ENCODE data around the gene HNMT. TPM values are rescaled to one million over a fixed set of nuclear protein-coding genes. Genes with fewer than 3 reads are reported as not detected.
"Not testable (repeated sequence)": the region's sequence is repeated elsewhere in the genome, so short reads cannot be mapped to it uniquely, and the experiment has no call there.

HNMT gene
- 4.9 and 7.5 TPM in 2 replicates for total RNA-seq (2014; rRNA removed; shearing (Covaris generic); ENCODE audit: low replicate concordance)

DNA sequence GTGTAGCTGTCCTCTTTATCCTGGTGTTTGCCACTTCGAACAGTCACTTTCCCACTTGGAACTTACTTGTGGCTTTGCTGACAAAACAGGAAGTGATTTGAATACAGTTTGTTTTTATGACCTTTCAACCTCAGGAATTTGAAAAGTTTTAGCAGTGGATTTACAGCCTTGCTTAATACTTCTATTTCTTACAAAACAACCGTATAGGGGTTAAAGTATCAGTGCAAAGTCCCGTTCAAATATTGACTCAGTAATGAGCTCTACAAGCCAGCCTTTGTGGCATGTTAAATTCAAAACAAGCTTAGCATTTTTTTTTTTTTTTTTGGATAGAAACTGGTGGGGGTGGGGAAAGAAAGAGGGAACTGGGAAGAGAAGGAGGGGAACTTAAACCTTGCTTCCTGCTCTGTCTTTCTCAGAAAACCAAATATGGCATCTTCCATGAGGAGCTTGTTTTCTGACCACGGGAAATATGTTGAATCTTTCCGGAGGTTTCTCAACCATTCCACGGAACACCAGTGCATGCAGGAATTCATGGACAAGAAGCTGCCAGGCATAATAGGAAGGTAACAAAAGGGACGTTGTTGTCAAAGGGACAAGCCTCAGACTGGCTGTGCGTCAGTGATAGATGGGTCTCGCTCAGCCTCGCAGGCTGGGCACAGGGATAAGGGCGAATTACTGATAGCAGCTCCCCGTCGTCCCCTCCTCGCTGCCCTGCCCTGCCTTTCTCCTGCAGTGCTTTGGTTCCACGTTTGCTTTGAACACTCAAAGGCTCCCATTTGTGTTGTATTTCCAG is at the start of gene HNMT:
HNMT (plus strand) TSS at position 408 of the 793 bp plus-strand sequence; CDS start at position 427, 19 bp downstream.
- DNase-seq (ENCODE audit: low read depth) = peak; percentile 43
- in situ Hi-C loops (cut with HindIII; ENCODE audit: low pct_unique_long_range_greater_than_20kb, low sequenced_read_pairs) = no loop called here

DNA sequence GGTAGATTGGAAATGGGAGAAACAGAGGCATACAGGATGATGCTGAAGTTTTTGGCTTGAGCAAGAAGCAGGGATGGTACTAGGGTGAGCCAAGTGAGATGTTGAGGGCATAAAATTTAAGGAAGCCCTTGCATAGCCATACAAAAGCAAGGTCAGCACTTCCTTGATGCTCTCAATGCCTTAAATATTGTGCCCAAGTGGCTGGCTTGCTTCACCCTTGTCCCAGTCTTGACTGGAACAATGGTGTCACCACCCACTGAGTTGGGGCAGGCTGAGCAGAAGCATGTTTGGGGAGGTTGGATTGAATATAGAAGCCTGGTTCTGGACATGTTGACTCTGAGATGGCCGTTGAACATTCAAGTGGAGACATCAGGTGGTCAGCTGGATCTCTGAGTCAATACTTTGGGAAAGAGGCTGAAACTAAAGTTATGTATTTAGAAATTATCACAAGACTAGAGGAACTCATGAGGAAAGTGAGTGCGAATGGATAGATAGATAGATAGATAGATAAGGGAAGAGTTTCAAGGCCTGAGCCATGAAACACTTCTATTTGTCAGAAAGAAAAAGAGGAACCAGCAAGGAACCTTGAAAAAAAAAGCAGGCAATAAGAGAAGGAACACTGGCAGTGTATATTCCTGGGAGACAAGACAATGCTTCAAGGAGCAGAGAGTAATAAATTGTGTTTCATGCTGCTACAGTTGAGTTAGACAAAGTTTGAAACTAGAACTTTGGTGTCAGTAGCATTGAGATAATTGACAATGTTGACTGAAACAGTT is 43.0 kb upstream of the HNMT start:
- in situ Hi-C loops (cut with HindIII; ENCODE audit: low pct_unique_long_range_greater_than_20kb, low sequenced_read_pairs) = no loop called here
- no peak for DNase-seq (ENCODE audit: low read depth)

DNA sequence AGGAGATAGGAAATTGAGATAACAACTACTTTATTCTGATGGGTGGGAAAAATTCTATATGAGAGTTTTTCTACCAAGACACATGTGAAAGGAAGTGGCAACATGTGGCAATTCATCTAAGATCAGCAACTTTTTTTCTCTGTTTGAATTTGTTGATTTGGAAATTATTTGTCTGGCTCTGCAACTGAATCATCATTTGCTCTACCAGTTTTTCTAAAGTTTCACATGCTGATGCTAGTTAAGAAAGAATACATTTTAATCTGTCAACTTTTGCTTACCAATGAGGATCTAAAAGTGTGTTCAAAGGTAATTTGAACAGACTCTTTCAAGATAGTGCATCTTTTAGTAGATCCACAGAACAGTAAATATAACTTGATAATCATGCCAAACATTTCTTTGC is 42.1 kb upstream of the HNMT start:
- DNase-seq (ENCODE audit: low read depth); in situ Hi-C loops (cut with HindIII; ENCODE audit: low pct_unique_long_range_greater_than_20kb, low sequenced_read_pairs): not testable (repeated sequence)

DNA sequence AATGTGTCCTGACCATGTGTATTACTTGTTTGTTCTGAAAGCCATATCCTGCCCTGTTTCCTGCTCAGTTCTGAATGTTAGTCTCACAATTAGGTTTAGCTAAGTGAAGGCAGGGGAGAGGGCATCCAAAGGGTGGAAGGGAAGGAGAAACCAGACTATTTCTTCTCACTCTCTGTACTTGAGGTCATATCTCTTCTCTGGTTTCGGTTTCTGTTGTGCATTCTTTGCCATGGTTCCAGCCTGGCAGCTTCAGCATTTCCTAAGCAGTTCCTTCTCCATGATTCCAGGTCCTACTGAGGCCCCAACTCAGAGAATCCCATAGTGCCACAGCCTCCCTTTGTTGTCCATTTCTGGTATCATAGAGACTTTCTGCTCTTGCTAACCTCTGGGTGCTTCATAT is 40.3 kb upstream of the HNMT start:
- in situ Hi-C loops (cut with HindIII; ENCODE audit: low pct_unique_long_range_greater_than_20kb, low sequenced_read_pairs) = no loop called here
- DNase-seq (ENCODE audit: low read depth) = no peak

DNA sequence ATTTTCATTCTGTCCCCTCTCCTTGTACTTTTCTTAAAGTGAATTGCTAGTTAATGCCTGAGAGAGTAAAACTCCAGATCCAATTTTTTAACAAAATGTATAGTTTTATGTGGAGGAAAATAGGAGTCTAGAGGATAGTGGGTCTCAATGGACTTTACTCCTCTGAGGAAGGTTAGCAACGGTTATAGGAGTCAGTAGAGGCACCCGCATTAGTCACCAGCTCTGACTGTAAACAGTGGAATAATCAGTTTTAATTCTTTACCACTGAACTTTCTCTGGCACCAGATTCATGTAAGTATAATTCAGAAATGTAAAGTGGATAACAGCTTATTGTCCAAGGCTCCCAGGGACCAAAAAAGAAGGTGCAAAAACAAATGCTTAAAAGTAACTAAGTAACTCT is 38.7 kb upstream of the HNMT start:
- in situ Hi-C loops (cut with HindIII; ENCODE audit: low pct_unique_long_range_greater_than_20kb, low sequenced_read_pairs) = no loop called here

DNA sequence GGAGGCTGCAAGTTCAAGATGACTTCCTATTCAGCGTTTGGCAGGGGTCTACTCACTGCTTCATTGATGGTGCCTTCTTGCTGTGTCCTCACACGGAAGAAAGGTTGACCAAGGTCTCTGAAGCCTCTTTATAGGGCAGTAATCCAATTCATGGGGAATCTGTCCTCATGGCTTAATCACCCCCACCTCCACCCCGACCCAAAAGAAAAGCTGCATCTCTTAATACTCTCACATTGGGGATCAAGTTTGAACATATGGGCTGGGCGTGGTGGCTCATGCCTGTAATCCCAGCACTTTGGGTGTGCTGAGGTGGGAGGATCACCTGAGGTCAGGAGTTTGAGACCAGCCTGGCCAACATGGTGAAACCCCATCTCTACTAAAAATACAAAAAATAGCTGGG is 36.4 kb upstream of the HNMT start:
- DNase-seq (ENCODE audit: low read depth) = no peak
- in situ Hi-C loops (cut with HindIII; ENCODE audit: low pct_unique_long_range_greater_than_20kb, low sequenced_read_pairs) = no loop called here

More for the DNA sequence above, 38.7 kb upstream of the HNMT start:
- no peak for DNase-seq (ENCODE audit: low read depth)

DNA sequence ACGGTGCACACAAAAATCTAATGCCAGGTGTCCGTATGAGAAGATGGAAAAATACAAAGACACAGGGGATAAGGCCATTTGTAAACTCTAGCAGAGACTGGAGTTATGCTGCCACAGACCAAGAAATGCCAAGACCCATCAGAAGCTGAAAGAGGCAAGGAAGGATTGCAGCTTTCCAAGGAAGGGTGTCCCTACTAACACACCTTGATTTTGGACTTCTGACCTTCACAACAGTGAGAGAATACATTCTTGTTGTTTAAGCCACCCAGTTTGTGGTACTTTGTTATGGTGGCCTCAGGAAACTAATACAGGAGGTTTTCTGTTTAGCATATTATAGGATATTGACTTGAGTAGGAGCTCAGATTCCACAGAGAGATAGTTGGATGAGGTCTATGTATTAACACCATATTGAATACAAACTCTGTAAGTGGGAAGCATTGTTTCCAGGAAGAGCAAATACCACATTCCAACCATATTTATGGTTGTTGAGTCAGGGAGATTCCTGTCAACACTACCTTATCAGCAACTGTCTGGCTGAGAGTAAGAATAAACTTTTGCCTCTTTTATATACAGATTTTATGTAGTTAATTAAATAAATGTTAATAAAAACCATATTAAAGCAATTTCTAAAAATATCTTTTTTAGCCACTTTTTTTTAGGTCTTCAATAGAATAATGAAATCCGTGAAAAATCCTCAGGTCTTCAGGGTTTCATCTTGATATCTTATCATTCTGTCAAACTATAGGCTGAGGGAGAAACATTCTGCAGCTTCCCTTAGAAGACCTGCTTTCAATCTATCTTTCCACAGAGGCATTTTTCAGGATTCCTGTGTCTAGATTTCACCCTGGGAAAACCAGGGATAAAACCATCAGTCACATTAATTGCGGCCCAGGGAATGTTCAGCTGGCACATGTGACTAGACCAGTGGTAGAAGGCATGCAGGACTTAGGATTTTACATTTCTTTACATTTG is 35.4 kb upstream of the HNMT start:
- no peak for DNase-seq (ENCODE audit: low read depth)
- in situ Hi-C loops (cut with HindIII; ENCODE audit: low pct_unique_long_range_greater_than_20kb, low sequenced_read_pairs) = no loop called here

DNA sequence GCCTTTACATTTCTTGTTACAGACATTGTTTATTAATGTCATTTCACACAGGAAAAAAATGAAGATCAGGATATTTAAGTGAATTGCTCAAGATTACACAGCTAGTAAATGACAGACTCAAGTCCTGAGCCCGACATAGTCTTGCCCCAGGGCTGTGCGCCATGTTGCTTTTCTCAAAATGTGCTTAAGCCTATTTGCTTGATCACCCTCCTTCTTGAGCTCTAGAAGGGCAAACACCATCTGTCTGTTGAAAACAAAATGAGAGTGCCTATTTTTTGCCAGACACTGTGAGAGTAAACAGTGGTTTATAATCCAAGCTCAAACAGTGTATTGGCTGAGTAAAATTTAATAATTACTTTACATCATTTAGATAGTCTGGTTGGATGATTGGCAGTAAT is 34.8 kb upstream of the HNMT start:
- no peak for DNase-seq (ENCODE audit: low read depth)
- in situ Hi-C loops (cut with HindIII; ENCODE audit: low pct_unique_long_range_greater_than_20kb, low sequenced_read_pairs) = no loop called here

DNA sequence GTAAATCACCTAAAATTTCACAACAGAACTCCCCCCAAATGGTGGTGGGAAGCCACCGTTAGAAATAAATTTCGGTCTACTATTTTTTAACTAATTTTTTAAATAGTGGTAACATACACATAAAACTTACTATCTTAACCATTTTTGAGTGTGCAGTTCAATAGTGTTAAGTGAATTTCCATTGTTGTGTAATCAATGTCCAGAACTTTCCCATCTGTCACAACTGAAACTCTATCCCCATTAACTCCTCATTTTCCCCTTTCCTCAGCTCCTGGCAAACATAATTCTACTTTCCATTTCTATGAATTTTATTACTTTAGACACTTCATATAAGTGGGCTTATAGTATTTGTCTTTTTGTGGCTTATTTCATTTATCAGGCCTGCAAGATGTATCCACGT is 34.1 kb upstream of the HNMT start:
- in situ Hi-C loops (cut with HindIII; ENCODE audit: low pct_unique_long_range_greater_than_20kb, low sequenced_read_pairs) = no loop called here
- no peak for DNase-seq (ENCODE audit: low read depth)

DNA sequence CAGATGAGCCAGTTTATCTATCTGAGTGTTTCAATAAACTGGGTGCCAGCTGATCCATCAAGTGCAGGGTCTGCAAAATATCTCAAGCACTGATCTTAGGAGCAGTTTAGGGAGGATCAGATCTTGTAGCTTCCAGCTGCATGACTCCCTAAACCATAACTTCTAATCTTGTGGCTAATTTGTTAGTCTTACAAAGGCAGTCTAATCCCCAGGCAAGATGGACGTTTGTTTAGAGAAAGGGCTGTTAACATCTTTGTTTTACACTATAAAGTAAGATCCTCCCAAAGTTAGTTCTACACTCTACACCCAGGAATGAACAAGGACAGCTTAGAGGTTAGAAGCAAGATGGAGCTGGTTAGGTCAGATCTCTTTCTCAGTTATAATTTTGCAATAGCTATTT is 28.7 kb upstream of the HNMT start:
- DNase-seq (ENCODE audit: low read depth) = no peak
- in situ Hi-C loops (cut with HindIII; ENCODE audit: low pct_unique_long_range_greater_than_20kb, low sequenced_read_pairs) = no loop called here

DNA sequence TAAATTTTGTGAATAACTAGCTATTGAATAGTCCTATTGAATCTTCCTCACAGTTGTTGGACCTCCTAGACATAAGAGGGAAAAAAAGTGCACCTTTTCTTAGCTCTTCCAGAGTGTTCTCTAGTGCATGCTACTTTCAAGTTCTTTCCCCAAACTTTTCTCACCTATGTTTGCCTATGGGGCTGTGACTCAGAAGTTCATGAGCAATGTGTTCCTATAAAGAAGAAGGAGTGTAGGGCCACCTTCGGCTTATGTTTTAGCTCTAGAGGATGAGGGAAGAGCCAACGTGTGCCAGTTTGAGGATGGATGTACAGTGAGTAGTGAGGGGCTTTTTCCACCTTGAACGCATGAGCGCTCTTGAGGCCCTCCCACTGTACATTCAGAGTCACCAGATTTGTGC is 27.0 kb upstream of the HNMT start:
- DNase-seq (ENCODE audit: low read depth) = no peak
- in situ Hi-C loops (cut with HindIII; ENCODE audit: low pct_unique_long_range_greater_than_20kb, low sequenced_read_pairs) = no loop called here

DNA sequence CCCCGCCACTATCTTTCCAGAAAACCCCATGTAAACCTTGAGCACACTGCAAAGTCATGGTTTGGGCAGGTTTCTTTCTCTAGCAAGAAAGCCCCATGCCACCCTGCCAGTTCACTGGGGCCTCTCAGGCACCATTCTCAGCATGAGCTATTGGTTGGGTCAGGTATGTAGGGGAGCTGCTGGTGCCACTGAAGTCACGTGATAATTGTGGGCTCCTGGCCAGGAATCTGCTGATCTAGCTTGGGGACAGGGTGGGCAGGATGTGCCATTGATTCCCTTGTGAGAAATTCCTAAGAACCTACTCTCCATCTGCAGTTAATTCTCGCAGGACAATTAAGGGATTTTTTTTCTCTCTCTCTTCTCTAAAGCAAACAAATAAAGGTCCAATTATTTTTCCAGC is 26.5 kb upstream of the HNMT start:
- no peak for DNase-seq (ENCODE audit: low read depth)
- in situ Hi-C loops (cut with HindIII; ENCODE audit: low pct_unique_long_range_greater_than_20kb, low sequenced_read_pairs) = no loop called here

DNA sequence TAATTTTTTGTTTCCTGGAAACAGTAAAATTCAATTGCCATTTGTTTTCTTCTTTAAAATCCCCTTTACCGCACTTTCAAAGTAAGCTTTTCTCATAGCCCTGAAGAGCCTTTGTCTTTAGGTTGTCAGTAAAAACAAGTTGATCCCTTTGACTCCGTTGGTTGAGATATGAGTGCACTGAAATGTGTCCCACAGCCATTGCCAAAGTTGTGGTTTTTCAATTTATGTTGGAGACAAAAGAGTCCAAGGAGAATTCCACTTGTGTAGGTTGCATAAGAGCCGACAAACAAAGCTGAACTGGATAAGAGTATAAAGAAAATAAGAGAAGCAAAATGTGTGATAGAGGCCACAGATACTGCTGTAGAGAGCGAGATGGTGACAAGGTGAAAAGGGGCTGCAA is 26.1 kb upstream of the HNMT start:
- in situ Hi-C loops (cut with HindIII; ENCODE audit: low pct_unique_long_range_greater_than_20kb, low sequenced_read_pairs) = no loop called here
- DNase-seq (ENCODE audit: low read depth) = no peak

DNA sequence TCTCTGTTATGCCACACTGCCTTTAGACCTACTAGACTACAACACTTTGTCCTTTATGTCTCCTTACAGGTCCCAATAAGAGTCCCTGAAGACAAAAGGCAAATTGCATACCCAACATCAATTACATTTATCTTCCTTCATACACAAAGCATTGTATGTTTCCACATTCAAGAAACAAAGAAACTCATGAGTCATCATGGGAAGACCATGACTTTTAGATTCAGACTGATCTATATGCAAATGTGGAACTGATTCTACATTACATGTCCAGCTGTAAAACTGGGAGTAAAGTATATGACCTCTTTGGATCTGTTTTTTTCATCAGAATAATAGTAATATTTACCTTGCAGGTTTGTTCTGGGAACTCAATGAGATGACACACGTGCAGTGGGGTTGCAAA is 25.2 kb upstream of the HNMT start:
- DNase-seq (ENCODE audit: low read depth) = no peak
- in situ Hi-C loops (cut with HindIII; ENCODE audit: low pct_unique_long_range_greater_than_20kb, low sequenced_read_pairs) = no loop called here

DNA sequence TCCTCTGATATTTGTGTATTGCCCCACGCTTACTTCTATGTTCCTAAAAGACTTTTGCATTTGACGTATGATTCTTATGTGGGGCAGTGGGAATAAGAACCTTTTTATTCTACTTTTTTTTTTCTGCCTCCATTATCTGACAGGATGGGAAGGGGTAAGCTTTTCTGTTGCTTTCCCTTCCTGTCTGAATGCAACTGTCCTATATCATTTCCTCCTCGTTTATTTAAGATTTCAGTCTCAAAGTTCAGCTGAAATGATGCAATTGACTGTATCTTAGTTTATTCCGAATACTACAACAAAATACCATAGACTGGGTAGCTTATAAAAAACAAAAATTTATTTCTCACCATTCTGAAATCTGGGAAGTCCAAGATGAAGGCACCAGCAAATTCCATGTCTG is 24.1 kb upstream of the HNMT start:
- DNase-seq (ENCODE audit: low read depth) = no peak

DNA sequence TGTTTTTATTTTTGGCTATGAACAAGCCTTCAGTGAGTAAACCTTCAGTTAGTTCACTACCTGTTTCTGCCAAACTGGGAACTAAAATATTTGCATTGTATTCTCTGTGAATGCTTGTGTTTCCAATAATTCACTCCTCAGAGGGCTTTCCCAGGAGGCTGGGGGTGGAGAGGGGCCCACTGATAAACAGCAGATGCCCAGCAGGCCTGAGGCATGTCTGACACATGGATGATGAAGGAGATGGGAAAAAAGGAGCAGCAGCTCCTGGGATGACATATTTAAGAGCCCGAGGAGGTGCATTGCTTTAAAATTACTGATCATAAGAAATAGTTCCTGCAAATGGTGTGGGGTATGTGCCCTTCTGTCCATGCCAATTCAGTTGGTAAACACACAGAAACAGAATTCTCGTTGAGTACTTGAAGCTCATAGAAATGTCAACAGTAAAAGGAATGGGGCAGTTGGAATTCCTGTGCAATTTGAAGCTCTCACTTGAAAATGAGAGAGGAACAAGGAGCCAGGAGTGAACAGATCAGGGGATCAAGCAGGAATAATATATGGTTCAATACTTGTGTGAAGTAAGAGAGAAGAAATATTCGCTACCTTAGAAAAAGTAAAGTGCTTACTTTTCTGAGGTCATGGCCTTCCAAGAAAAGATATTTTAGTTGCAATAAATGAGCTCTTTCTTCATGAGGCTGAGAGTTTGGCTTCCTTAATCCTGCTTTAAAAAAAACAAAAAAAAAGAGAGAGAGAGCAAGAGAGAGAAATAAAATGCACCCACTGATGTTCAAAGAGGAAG is 22.0 kb upstream of the HNMT start:
- in situ Hi-C loops (cut with HindIII; ENCODE audit: low pct_unique_long_range_greater_than_20kb, low sequenced_read_pairs) = no loop called here
- DNase-seq (ENCODE audit: low read depth) = no peak

More for the DNA sequence above, 24.1 kb upstream of the HNMT start:
- in situ Hi-C loops (cut with HindIII; ENCODE audit: low pct_unique_long_range_greater_than_20kb, low sequenced_read_pairs) = no loop called here

DNA sequence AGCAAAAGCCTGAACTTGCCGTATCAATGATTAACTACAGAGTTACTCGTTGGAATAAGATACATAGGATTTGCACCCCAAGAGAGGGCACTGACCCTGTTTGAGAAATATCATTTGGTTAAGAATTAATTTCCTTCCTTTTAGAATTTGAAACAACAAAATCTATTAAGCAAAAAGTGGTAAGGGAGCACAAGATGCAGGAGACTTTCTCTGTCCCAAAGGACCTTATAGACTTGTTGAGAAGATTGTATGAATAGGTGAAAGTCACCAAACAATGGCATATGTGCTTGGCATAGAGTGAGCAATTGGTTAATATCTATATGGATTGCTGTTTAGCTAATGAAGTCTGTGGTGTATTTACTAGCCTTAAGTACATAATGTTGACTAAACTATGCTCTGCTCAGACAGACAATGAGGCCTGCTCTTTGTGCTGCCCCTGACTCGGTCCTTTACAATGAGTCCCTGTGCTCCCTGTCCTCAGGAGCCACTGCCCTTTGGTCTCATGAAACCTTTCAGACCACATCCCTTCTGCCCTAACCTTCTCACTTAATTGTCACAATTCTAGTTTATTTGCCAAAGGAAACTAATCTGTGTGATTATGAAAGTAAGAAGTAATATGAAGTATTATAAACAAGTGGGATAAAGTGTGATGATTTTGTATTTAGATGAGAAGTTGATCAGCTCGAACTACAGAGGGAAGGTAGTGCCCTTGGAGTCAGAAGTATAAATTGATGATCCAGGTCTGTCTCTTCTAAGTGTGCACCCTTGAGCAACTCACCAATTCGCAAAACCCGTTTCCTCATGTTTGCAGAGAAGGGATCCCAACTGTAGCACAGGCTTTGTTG is 21.2 kb upstream of the HNMT start:
- in situ Hi-C loops (cut with HindIII; ENCODE audit: low pct_unique_long_range_greater_than_20kb, low sequenced_read_pairs) = no loop called here
- DNase-seq (ENCODE audit: low read depth) = no peak

Measured in Caki2 (cell line).